HCT116 (cell line): ENCODE data around the gene SLAIN1.

Experiments used
- EZH2phosphoT487 ChIP-seq: fragments of 200-600 bp; IDR thresholded peaks from 2 replicates; pipeline ENCODE4 v1.6.1; 2018; ENCODE audit warnings: antibody characterized with exemption, borderline replicate concordance
- POLR2AphosphoS5 ChIP-seq: IDR thresholded peaks from 2 replicates; pipeline ENCODE4 v1.6.1; 2011; ENCODE audit warnings: mild to moderate bottlenecking, low read depth, low read length, moderate library complexity

DNA sequence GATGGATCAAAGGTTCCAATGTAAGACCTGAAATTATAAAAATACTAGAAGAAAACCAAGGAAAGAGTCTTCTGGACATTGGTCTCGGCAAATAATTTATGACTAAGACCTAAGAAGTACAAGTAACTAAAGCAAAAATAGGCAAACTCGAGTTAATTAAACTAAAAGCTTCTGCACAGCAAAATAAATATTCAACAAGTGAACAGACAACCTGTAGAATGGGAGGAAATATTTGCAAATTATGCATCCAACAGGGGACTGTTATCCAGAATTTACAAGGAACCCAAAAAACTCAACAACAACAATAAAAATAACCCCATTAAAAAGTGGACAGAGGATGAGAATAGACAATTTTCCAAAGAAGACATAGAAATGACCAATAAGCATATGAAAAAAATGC lies 9.7 kb upstream of the SLAIN1 start:
- TF ChIP-seq POLR2AphosphoS5, result no peak
- no peak for TF ChIP-seq EZH2phosphoT487
